Caco-2 (cell line): ENCODE results near the gene VKORC1. TPM values are rescaled to one million over a fixed set of nuclear protein-coding genes. Genes with fewer than 3 reads are reported as not detected.

Source experiments
- BruUV-seq: library from RNA; stranded (reverse); fragments of 400-500 nt; replicated peaks from 2 replicates; lab custom pipeline; 2021; lab: Mats Ljungman, UMichigan
- CTCF ChIA-PET: fragments of 300-600 bp; sonication (Branson Sonifier 250); formaldehyde crosslinking; loops from one replicate; lab custom pipeline; 2022; ENCODE audit warnings: antibody characterized with exemption; lab: Charles Lee
- POLR2A ChIA-PET: fragments of 300-600 bp; sonication (Branson Sonifier 250); formaldehyde crosslinking; loops from one replicate; lab custom pipeline; 2022; ENCODE audit warnings: antibody characterized with exemption; lab: Charles Lee
- DNase-seq, 2 experiments: peaks; one replicate each; pipeline versions ENCODE4 v3.0.0 to v3.0.0-alpha.2; 2020 to 2022
- H3K27me3 ChIP-seq: replicated peaks from 2 replicates; pipeline ENCODE4 v1.6.0; 2011; ENCODE audit warnings: low read length; ENCODE audit not compliant: control insufficient read depth, insufficient read depth
- H3K36me3 ChIP-seq: 2 replicates; pipeline ENCODE4 v1.5.1; 2011; ENCODE audit warnings: low read length; ENCODE audit not compliant: control insufficient read depth, insufficient read depth
- H3K4me1 ChIP-seq: fragments of 250-450 bp; sonication (Bioruptor Pico); 2 replicates; pipeline ENCODE4 v1.5.1; 2020; ENCODE audit warnings: mild to moderate bottlenecking
- H3K4me3 ChIP-seq: 2 replicates; pipeline ENCODE4 v1.5.1; 2011; ENCODE audit warnings: low read depth, mild to moderate bottlenecking, control low read depth, low read length
- H3K9me3 ChIP-seq: fragments of 250-450 bp; sonication (Bioruptor Pico); 2 replicates; pipeline ENCODE4 v1.5.1; 2020; ENCODE audit warnings: mild to moderate bottlenecking, moderate library complexity
- H3K27ac Mint-ChIP-seq: one replicate; pipeline ENCODE4 v1.8.0; 2022; ENCODE audit warnings: mixed read lengths; ENCODE audit not compliant: unreplicated experiment
- H3K27me3 Mint-ChIP-seq: one replicate; pipeline ENCODE4 v1.8.0; 2022; ENCODE audit warnings: mixed read lengths; ENCODE audit not compliant: insufficient read depth, unreplicated experiment
- H3K36me3 Mint-ChIP-seq: one replicate; pipeline ENCODE4 v1.8.0; 2022; ENCODE audit warnings: mild to moderate bottlenecking, mixed read lengths; ENCODE audit not compliant: insufficient read depth, unreplicated experiment
- H3K4me1 Mint-ChIP-seq: one replicate; pipeline ENCODE4 v1.8.0; 2022; ENCODE audit warnings: low read depth, mixed read lengths; ENCODE audit not compliant: unreplicated experiment
- H3K4me3 Mint-ChIP-seq: one replicate; pipeline ENCODE4 v1.8.0; 2022; ENCODE audit warnings: mild to moderate bottlenecking, moderate library complexity, mixed read lengths; ENCODE audit not compliant: unreplicated experiment
- H3K9me3 Mint-ChIP-seq: one replicate; pipeline ENCODE4 v1.8.0; 2022; ENCODE audit warnings: mixed read lengths; ENCODE audit not compliant: unreplicated experiment
- CTCF ChIP-seq, 2 experiments: fragments of 200-600 bp in 1 of 2; IDR thresholded peaks; 1 replicate in 1 of 2; 2 replicates in 1 of 2; pipeline versions ENCODE4 v1.5.1 to v1.8.0; 2011 to 2022; ENCODE audit warnings: antibody characterized with exemption in 1 of 2, control low read depth in 1 of 2, inconsistent platforms in 1 of 2, low read depth in 1 of 2, low read length in 1 of 2, mild to moderate bottlenecking in 1 of 2, moderate library complexity in 1 of 2; ENCODE audit not compliant: insufficient read depth in 1 of 2, severe bottlenecking in 1 of 2, unreplicated experiment in 1 of 2
- intact Hi-C: fragments of 100-400 bp; cut with micrococcal nuclease; formaldehyde crosslinking; loops from one replicate; pipeline ENCODE4 v1.10.0; 2022; ENCODE audit not compliant: unreplicated experiment
- total RNA-seq: library from RNA; stranded (reverse); gene quantifications from 2 replicates; pipeline ENCODE4 v1.2.3, GENCODE V29; 2022

The VKORC1 gene
- total RNA-seq, 1 experiment from 2014 or later: 61.3 TPM

- no peak for TF ChIP-seq CTCF (IDR thresholded peaks at IDR 0.05; ENCODE audit: insufficient read depth in 1 of 2, low read depth in 1 of 2, low read length in 1 of 2, severe bottlenecking in 1 of 2, unreplicated experiment in 1 of 2)
Observed at GRCh38 chr16:31063495-31063842, 31.1 kb downstream of the VKORC1 start.

GRCh38 chr16:31061813-31062440, 32.7 kb downstream of the VKORC1 start:
- CTCF ChIA-PET: no interaction called here
- intact Hi-C loops: no loop called here
- H3K27ac Mint-ChIP-seq: no peak overlapping the region
- H3K4me3 Mint-ChIP-seq: no peak overlapping the region
- H3K9me3 Mint-ChIP-seq: no peaks in the 10 kb centered on the region
- no peaks in the 10 kb centered on the region for H3K27me3 Mint-ChIP-seq
- TF ChIP-seq CTCF (IDR thresholded peaks at IDR 0.05; ENCODE audit: insufficient read depth in 1 of 2, low read depth in 1 of 2, low read length in 1 of 2, severe bottlenecking in 1 of 2, unreplicated experiment in 1 of 2): no peak
- DNase-seq: no peak
- no peaks in the 10 kb centered on the region for H3K27me3 ChIP-seq
- H3K4me1 Mint-ChIP-seq: no peaks in the 10 kb centered on the region
- H3K9me3 ChIP-seq: no peaks in the 10 kb centered on the region
- POLR2A ChIA-PET: no interaction called here
- H3K36me3 Mint-ChIP-seq: peaks cover 31% of the 10 kb centered on the region
- H3K36me3 ChIP-seq: no peaks in the 10 kb centered on the region
- no TSS peak for BruUV-seq
- H3K4me3 ChIP-seq: no peak overlapping the region
- no peaks in the 10 kb centered on the region for H3K4me1 ChIP-seq

More at GRCh38 chr16:31063495-31063842, 31.1 kb downstream of the VKORC1 start:
- BruUV-seq: no TSS peak
- Mint-ChIP-seq H3K4me3 (no peak overlapping the region), H3K36me3 (peaks cover 31% of the 10 kb centered on the region), H3K4me1 (no peaks in the 10 kb centered on the region), H3K9me3 (no peaks in the 10 kb centered on the region), H3K27me3 (no peaks in the 10 kb centered on the region), H3K27ac (no peak overlapping the region)
- ChIA-PET POLR2A (no interaction called here), CTCF (no interaction called here)
- Histone ChIP-seq H3K4me3 (no peak overlapping the region), H3K9me3 (no peaks in the 10 kb centered on the region), H3K27me3 (no peaks in the 10 kb centered on the region), H3K36me3 (no peaks in the 10 kb centered on the region), H3K4me1 (no peaks in the 10 kb centered on the region)
- intact Hi-C loops: no loop called here
- DNase-seq: no peak

- no peaks in the 10 kb centered on the region for H3K4me1 ChIP-seq
- H3K4me3 ChIP-seq: no peak overlapping the region
- H3K9me3 ChIP-seq: no peaks in the 10 kb centered on the region
- DNase-seq: no peak
- Mint-ChIP-seq H3K27ac (no peak overlapping the region), H3K9me3 (no peaks in the 10 kb centered on the region), H3K27me3 (no peaks in the 10 kb centered on the region), H3K36me3 (peaks cover 31% of the 10 kb centered on the region), H3K4me3 (no peak overlapping the region), H3K4me1 (no peaks in the 10 kb centered on the region)
- no peaks in the 10 kb centered on the region for H3K27me3 ChIP-seq
- intact Hi-C loops: no loop called here
- H3K36me3 ChIP-seq: no peaks in the 10 kb centered on the region
- ChIA-PET CTCF (no interaction called here), POLR2A (no interaction called here)
- TF ChIP-seq CTCF (IDR thresholded peaks at IDR 0.05; ENCODE audit: insufficient read depth in 1 of 2, low read depth in 1 of 2, low read length in 1 of 2, severe bottlenecking in 1 of 2, unreplicated experiment in 1 of 2): no peak
- BruUV-seq: no TSS peak
Observed at GRCh38 chr16:31061126-31061812, 33.3 kb downstream of the VKORC1 start.
